CD4-positive, alpha-beta T cell (primary cell): Measurements from ENCODE around the gene CDK8. TPM values are rescaled to one million over a fixed set of nuclear protein-coding genes. Genes with fewer than 3 reads are reported as not detected.

Source experiments
- ATAC-seq: fragments of 200-7000 bp; cut with Tn5 transposase; one replicate; pipeline ENCODE4 v1.10.0; 2022; ENCODE audit warnings: mild to moderate bottlenecking; ENCODE audit not compliant: poor library complexity
- CTCF ChIA-PET: fragments of 350-600 bp; sonication (Branson Sonifier 250); formaldehyde crosslinking; loops from one replicate; lab custom pipeline; 2021; ENCODE audit warnings: antibody characterized with exemption, inconsistent platforms; lab: Charles Lee
- POLR2A ChIA-PET: fragments of 350-600 bp; sonication (Branson Sonifier 250); formaldehyde crosslinking; loops from one replicate; lab custom pipeline; 2021; ENCODE audit warnings: antibody characterized with exemption, inconsistent platforms; lab: Charles Lee
- DNase-seq, 14 experiments: peaks; one replicate each; pipeline ENCODE4 v3.0.0-alpha.2; 2013 to 2020; ENCODE audit warnings: mixed read lengths in 2 of 14
- H3K27ac ChIP-seq, 2 donors: one replicate each; pipeline versions ENCODE4 v1.5.1 to v1.7.0; 2013; ENCODE audit warnings: low read length in 2 of 2, low read depth in 1 of 2, mild to moderate bottlenecking in 1 of 2
- H3K27me3 ChIP-seq, 2 experiments: 1 replicate in 1 of 2; 2 replicates in 1 of 2; pipeline versions ENCODE4 v1.6.1 to v1.7.0; 2013; ENCODE audit warnings: low read length in 2 of 2, control low read depth in 1 of 2, mild to moderate bottlenecking in 1 of 2, moderate library complexity in 1 of 2; ENCODE audit not compliant: insufficient read depth in 2 of 2, control insufficient read depth in 1 of 2
- H3K36me3 ChIP-seq: one replicate; pipeline ENCODE4 v1.6.1; 2013; ENCODE audit warnings: low read length, control low read depth; ENCODE audit not compliant: insufficient read depth
- H3K4me1 ChIP-seq: one replicate; pipeline ENCODE4 v1.6.1; 2013; ENCODE audit warnings: low read length, control low read depth; ENCODE audit not compliant: insufficient read depth
- H3K4me3 ChIP-seq: one replicate; pipeline ENCODE4 v1.5.1; 2013; ENCODE audit warnings: mild to moderate bottlenecking, low read length, moderate library complexity
- H3K9me3 ChIP-seq, 2 experiments: 1 replicate in 1 of 2; 2 replicates in 1 of 2; pipeline versions ENCODE4 v1.6.1 to v1.7.0; 2013; ENCODE audit warnings: low read length in 2 of 2, mild to moderate bottlenecking in 2 of 2, control low read depth in 1 of 2, moderate library complexity in 1 of 2; ENCODE audit not compliant: control insufficient read depth in 1 of 2, insufficient read depth in 1 of 2
- H3K27ac Mint-ChIP-seq: one replicate; pipeline ENCODE4 v1.8.0; 2020; ENCODE audit warnings: mixed read lengths
- H3K27me3 Mint-ChIP-seq: one replicate; pipeline ENCODE4 v1.8.0; 2021; ENCODE audit warnings: mixed read lengths
- H3K36me3 Mint-ChIP-seq: one replicate; pipeline ENCODE4 v1.8.0; 2021; ENCODE audit warnings: low read depth, mixed read lengths
- H3K4me1 Mint-ChIP-seq: one replicate; pipeline ENCODE4 v1.8.0; 2021; ENCODE audit warnings: low read depth, mixed read lengths
- H3K4me3 Mint-ChIP-seq: one replicate; pipeline ENCODE4 v1.8.0; 2020; ENCODE audit warnings: mild to moderate bottlenecking, mixed read lengths
- H3K9me3 Mint-ChIP-seq: one replicate; pipeline ENCODE4 v1.8.0; 2020; ENCODE audit warnings: mixed read lengths
- intact Hi-C, 2 experiments: fragments of 100-400 bp; cut with DNase I in 1 of 2; cut with micrococcal nuclease in 1 of 2; formaldehyde crosslinking; loops; one replicate each; pipeline versions ENCODE4 v1.15.1 to v1.9.0; 2023 to 2025; cut with DNase I, micrococcal nuclease
- total RNA-seq, 174 experiments: library from RNA in 2 of 174; stranded (reverse) in 2 of 174; gene quantifications; one replicate each; pipeline ENCODE4 v1.2.3 and lab custom pipeline; 2021 to 2026
- TF ChIP-seq, protein P1 (sequence below): fragments of 200-600 bp; IDR thresholded peaks from one replicate; pipeline ENCODE4 v1.8.0; 2022; ENCODE audit warnings: antibody characterized with exemption, mild to moderate bottlenecking

The CDK8 gene
- total RNA-seq, 2 experiments from 2014 or later, result 6.0 to 6.7 TPM

DNA sequence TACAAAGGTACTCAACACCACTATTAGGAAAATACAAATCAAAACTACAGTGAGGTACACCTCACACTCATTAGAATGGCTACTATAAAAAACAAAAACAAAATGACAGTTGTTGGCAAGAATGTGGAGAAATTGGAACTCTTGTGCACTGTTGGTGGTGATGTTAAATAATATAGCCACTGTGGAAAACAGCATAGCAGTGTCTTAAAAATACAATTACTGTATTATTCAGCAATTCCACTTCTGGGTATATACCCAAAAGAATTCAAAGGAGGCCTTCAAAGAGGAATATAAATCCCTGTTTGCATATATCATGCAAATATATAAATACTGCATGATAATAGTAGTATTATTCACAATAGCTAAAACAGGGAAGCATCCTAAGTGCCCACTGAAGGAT is 66.8 kb downstream of the CDK8 start:
- ChIA-PET CTCF (no interaction called here), POLR2A (no interaction called here)
- Mint-ChIP-seq H3K27ac (no peak overlapping the region), H3K27me3 (no peaks in the 10 kb centered on the region), H3K36me3 (no peaks in the 10 kb centered on the region), H3K4me3 (no peak overlapping the region), H3K9me3 (no peaks in the 10 kb centered on the region), H3K4me1 (peaks cover 48% of the 10 kb centered on the region)
- Histone ChIP-seq H3K9me3 (no peaks in the 10 kb centered on the region), H3K27ac (no peak overlapping the region), H3K27me3 (no peaks in the 10 kb centered on the region), H3K4me1 (no peaks in the 10 kb centered on the region), H3K4me3 (no peak overlapping the region), H3K36me3 (no peaks in the 10 kb centered on the region)
- intact Hi-C loops, result no loop called here
- TF ChIP-seq, protein P1, sequence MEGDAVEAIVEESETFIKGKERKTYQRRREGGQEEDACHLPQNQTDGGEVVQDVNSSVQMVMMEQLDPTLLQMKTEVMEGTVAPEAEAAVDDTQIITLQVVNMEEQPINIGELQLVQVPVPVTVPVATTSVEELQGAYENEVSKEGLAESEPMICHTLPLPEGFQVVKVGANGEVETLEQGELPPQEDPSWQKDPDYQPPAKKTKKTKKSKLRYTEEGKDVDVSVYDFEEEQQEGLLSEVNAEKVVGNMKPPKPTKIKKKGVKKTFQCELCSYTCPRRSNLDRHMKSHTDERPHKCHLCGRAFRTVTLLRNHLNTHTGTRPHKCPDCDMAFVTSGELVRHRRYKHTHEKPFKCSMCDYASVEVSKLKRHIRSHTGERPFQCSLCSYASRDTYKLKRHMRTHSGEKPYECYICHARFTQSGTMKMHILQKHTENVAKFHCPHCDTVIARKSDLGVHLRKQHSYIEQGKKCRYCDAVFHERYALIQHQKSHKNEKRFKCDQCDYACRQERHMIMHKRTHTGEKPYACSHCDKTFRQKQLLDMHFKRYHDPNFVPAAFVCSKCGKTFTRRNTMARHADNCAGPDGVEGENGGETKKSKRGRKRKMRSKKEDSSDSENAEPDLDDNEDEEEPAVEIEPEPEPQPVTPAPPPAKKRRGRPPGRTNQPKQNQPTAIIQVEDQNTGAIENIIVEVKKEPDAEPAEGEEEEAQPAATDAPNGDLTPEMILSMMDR, result no peak
- DNase-seq (no peak), ATAC-seq (no peak)

DNA sequence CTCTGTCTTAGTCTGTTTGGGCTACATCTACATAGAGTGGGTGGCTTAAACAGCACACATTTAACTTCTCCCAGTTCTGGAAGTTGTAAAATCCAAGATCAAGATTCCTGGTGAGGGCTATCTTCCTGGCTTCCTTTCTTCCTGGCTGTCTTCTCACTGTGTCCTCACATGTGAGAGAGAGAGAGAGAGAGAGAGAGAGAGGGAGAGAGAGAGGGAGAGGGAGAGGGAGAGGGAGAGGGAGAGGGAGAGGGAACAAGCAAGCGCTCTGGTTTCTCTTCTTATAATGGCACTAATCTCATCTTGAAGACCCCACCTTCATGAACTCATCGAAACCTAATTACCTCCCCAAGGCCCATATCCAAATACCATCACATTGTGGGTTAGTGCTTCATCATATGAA is 69.2 kb downstream of the CDK8 start:
- Histone ChIP-seq H3K9me3 (no peaks in the 10 kb centered on the region), H3K27me3 (no peaks in the 10 kb centered on the region), H3K4me3 (no peak overlapping the region), H3K36me3 (no peaks in the 10 kb centered on the region), H3K4me1 (no peaks in the 10 kb centered on the region), H3K27ac (no peak overlapping the region)
- ChIA-PET CTCF (interaction anchor here (0.6 kb wide), 2 partner anchors 22 to 47 kb away, joined by 3 read pairs; no protein-coding TSS in a partner anchor), POLR2A (no interaction called here)
- H3K4me3 Mint-ChIP-seq, result no peak overlapping the region
- H3K4me1 Mint-ChIP-seq, result peaks cover 56% of the 10 kb centered on the region
- TF ChIP-seq, protein P1, result no peak
- DNase-seq (no peak), ATAC-seq (no peak)
- H3K9me3 Mint-ChIP-seq, result no peaks in the 10 kb centered on the region
- H3K27me3 Mint-ChIP-seq, result no peaks in the 10 kb centered on the region
- H3K27ac Mint-ChIP-seq, result no peak overlapping the region
- intact Hi-C loops, result no loop called here
- H3K36me3 Mint-ChIP-seq, result no peaks in the 10 kb centered on the region

DNA sequence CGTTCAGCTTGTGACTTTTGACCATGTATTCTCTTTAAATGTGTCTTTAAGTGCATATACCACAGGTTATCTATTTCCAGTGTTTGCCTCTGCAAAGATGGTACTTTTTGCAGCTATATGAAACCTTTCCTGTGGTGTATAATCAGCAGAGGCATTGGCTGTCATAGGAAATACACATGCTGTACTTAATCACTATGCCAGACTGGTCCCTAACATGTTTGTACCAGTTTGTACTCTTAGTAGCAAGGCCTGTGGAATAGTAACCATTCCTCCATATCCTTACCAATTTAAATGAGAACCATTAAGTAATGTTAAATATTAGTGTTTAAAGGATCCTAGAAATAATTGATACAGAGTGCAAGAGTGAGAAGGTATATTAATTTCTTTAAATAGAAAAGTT is 69.8 kb downstream of the CDK8 start:
- peaks cover 62% of the 10 kb centered on the region for H3K4me1 Mint-ChIP-seq
- H3K27me3 Mint-ChIP-seq, result no peaks in the 10 kb centered on the region

More for the DNA sequence above, 69.8 kb downstream of the CDK8 start:
- Histone ChIP-seq H3K27ac (no peak overlapping the region), H3K4me3 (no peak overlapping the region), H3K4me1 (no peaks in the 10 kb centered on the region), H3K36me3 (no peaks in the 10 kb centered on the region), H3K9me3 (no peaks in the 10 kb centered on the region), H3K27me3 (no peaks in the 10 kb centered on the region)
- POLR2A ChIA-PET, result no interaction called here
- H3K27ac Mint-ChIP-seq, result no peak overlapping the region
- intact Hi-C loops, result no loop called here
- no peaks in the 10 kb centered on the region for H3K9me3 Mint-ChIP-seq
- no peaks in the 10 kb centered on the region for H3K36me3 Mint-ChIP-seq
- DNase-seq (no peak), ATAC-seq (no peak)
- CTCF ChIA-PET, result interaction anchor here (0.6 kb wide), 2 partner anchors 23 to 47 kb away, joined by 3 read pairs; no protein-coding TSS in a partner anchor
- no peak overlapping the region for H3K4me3 Mint-ChIP-seq
- TF ChIP-seq, protein P1, result no peak
